HUDEP-2 (cell line): ENCODE measurements around the gene PPP4R4.

Experiments
- DNase-seq, 76 experiments: peaks; one replicate each; lab custom pipeline; 2025; ENCODE audit not compliant: unreplicated experiment in 76 of 76; lab: John Stamatoyannopoulos, UW

The PPP4R4 gene, protein sequence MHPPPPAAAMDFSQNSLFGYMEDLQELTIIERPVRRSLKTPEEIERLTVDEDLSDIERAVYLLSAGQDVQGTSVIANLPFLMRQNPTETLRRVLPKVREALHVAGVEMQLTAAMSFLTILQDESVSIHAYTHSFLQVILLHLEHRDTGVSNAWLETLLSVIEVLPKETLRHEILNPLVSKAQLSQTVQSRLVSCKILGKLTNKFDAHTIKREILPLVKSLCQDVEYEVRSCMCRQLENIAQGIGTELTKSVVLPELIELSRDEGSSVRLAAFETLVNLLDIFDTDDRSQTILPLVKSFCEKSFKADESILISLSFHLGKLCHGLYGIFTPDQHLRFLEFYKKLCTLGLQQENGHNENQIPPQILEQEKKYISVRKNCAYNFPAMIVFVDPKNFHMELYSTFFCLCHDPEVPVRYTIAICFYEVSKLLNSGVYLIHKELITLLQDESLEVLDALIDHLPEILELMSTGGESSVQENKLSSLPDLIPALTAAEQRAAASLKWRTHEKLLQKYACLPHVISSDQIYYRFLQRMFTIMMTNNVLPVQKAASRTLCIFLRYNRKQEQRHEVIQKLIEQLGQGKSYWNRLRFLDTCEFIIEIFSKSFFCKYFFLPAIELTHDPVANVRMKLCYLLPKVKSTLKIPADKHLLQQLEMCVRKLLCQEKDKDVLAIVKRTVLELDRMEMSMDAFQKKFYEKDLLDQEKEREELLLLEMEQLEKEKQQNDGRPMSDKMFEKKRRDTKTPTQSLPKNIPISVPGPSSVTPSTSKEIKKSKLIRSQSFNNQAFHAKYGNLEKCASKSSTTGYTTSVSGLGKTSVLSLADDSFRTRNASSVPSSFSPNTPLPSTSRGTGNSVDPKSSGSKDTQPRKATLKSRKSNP

DNA sequence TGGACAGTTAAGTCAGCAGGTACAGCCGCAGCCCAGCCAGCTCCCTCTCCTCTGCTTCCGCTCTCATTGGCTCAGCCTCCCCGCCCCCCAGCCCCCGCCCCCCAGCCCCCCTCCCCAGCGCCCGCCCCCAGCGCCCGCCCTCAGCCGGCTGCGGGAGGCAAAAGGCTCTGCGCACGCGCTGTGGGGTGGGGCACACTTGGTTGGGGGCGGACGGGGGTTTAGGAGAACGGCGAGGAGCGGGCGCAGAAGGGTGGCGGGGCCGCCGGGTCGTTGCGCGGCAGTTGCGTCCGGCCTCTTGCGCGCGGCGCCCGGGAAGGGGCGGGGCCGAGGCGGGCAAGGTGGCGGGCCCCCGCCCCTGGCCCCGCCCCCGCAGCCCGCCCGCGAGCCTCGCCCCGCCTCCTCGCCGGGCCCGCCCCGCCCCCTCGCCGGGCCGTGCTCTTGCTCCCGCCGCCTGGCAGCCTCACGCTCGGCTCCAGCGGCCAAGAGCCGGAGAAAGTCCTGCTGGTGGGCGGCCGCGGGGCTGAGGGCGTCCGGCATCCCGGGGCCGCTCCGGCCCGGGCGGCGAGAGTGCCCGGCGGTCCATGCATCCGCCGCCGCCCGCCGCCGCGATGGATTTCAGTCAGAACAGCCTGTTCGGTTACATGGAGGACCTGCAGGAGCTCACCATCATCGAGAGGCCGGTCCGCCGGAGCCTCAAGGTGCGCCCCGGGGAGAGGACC is at the start of gene PPP4R4:
Gene PPP4R4, plus strand, starts transcription at position 438 of the 719 bp plus-strand sequence. Its CDS starts 144 bp downstream, at position 582.
- peak in 68 of 76 experiments; percentile 4 to 75 (median 52) for DNase-seq

DNA sequence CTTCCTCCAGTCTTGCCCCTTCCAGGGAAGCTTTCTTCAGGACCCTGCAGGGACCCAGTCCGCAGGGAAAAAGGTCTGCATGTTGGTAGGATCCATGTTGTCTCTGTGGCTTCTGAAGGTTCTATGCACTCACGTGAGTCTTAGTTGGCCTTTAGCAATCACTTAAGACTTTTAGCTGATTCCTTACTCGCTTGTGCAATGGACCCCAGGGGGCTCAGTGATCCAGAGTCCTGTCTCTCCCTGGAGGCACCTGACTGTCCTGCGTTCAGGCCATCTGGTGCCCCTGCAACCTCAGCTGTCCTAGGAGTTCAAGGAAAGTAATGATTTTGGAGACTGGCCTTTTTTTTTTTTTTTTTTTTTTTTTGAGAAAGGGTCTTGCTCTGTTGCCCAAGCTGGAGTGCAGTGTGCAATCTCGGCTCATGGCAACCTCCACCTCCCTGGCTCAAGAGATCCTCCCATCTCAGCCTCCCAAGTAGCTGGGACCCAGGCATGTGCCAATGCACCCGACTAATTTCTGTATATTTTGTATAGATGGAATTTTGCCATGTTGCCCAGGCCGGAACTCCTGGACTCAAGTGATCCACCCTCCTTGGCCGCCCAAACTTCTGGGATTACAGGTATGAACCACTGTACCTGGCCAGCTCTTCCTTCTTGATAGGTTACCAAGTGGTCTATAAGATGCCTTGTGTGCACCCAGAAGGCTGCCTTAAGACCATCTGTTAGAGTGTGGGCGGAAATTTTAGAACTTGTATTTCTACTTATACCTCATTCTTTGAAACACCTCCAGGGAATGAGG is 49.3 kb upstream of the PPP4R4 start:
- DNase-seq = no peak

DNA sequence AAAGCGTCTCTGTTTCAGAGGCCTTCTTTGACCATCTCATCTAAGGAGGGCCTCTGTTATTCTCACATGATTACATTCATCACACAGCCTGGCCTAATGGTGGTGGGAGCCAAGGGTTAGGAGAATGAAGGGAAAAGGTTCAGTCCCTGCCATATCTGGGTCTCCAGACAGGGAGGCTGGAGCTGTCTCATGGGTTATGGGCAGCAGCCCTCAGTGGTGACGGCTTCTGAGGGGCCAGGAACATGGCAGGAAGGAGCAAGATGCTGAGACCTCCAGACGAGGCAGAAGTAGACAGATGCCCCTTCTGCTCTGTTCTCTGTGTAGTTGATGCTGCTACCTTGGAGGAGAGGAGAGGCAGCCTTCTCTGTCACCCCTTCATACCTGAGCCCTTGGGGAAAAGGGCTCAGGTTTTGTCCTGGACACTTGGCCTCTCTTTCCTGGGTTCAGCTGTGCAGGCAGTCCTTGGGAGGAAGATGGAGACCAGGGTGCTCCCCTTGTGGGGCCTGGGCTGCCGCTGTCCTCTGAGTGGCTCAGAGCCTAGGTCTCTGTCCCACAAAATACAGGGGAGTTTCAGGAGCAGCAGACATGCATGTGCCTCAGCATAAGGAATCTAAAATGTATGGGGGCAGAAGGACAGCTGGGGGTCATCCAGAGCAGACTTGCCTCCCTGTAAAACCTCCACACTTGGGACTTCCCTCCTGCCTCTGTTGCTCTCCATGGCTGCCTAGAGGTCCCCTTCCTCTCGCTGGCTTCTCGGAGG is 48.3 kb upstream of the PPP4R4 start:
- DNase-seq = no peak

DNA sequence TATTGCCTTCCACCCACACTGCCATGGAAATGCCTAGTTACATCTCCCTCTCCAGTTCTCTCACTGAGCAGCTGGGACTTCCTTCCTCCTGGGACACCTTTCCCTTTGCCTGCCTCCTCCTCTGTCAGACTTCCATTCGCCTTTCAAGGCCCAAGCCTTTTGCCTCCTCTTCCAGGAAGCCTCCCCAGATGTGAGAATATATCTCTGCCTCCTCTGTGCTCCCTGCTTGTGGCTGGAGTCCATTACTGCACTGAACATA is 47.8 kb upstream of the PPP4R4 start:
- no peak for DNase-seq

DNA sequence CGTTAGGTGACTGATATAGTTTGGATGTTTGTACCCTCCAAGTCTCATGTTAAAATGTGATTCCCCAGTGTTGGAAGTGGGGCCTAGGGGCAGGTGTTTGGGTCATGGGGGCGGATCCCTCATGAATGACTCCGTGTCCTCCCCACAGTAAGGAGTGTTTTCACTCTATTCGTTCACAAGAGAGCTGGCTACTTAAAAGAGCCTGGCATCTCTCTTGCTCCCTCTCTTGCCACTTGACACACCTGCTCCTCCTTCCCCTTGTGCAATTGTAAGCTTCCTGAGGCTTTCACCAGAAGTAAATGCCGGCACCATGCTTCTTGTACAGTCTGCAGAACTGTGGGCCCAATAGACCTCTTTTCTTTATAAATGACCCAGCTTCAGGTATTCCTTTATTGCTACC is 47.3 kb upstream of the PPP4R4 start:
- DNase-seq = no peak

DNA sequence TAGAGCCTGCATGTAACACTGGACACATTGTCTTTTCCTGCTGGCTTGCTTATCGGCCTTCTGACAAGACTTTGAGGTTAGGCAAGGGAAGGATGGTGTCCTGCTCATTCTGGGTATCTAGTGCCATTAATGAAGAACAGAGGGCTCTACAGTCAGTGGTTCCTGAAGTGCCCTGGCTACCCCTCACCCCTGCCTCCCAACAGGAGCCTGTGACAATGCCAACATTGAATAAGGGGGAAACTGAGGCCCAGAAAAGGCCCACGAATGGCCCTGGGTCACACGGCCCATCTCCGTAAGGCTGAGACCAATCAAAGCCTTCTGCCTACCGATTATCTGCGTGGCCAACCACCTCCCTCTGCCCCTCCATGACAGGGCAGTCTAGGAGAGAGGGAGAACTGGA is 46.8 kb upstream of the PPP4R4 start:
- DNase-seq = no peak

DNA sequence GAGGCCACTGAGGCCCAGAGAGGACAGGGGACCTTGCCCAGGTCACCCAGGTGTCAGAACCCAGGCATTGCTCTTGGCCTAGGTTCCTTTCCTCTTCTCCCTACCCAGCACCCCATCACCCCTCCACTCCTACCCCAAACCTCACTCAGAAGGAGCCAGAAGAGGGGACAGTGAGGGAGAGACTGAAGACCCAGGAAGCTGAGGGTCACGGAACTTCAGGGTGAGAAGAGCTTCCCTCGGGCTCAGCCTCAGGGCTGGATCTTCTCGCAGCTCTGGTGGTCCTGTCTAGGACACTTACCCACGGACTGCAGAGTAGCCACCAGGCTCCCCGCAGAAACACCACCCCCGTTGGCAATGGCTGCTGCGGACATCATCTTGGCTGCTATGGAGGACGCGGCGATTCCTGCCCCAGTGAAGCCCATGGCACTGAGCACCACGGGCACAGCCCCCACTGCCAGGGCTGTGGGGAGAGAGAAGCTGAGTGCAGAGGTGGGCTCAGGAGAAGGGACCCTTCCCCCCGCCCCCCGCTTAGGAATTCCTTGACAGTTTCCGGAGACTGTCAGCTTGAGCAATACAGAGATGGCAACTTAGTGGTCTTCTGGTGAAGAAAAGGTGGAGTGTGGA is 45.8 kb upstream of the PPP4R4 start:
- DNase-seq = no peak

DNA sequence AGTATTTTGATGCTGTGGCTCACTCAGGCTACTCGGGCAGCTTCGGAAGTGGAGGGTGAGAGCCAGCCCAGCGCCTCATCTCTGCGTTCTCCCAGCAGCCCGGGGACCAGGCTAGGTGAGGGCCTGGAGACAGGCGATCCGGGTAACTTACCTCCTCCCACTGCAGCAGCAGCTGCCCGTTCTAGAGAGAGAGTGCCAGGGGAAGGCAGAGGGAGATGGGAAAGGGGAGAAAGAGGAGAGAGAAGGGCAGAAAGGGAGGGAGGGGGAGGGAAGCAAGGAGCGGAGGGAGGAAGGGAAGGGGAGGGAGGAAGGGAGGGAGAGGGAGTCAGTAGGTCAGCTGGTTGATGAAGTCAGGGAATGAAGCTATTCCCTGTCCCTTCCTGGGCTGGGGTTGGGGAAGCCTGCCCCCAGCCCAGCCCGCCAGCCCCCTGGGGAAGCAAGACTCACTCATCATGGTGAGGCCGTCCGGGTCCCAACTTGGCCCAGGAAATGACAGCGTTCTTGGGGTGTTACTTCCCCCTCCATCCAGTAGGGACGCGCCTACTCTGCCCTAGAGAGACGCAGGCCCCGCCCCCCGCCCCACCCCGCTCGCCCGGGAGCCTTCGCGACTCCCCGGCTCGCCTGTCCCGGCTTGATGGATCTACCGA is 44.9 kb upstream of the PPP4R4 start, which contains the start of gene IFI27L2:
Gene IFI27L2, minus strand, starts transcription at position 494 of the 647 bp plus-strand sequence. Its CDS starts 40 bp downstream, at position 454.
- peak in 66 of 76 experiments; percentile 3 to 72 (median 46) for DNase-seq

DNA sequence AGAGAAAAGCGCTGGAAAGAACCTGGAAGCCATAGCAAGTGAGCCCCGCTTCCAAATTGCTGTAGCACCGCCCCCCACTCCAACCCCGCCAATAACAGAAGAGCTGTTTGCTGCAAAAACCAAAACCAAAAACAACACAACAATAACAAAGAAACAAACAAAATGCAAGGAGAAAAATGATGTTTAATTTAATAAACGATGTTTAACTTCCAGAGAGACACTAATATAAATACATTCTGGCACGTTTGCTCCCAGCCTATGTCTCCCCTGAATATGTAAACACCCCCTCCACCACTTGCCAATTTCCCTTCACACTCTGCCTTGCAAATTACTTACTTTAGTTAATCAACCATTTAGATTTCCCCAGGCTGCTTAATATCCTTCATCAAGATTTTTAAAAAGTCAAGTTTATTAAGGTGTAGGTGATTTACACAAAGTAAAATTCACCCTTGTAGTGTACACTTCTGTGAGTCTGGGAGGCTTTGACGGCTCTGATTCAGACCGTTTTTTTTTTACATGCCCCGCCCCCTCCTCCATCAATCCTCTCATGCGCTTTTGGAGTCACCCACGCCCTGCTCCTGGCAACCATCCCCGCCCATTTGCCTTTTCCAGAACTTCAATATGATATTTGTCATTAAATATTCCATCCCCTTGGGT is 44.2 kb upstream of the PPP4R4 start:
- DNase-seq = peak in 45 of 76 experiments; percentile 2 to 49 (median 21)

DNA sequence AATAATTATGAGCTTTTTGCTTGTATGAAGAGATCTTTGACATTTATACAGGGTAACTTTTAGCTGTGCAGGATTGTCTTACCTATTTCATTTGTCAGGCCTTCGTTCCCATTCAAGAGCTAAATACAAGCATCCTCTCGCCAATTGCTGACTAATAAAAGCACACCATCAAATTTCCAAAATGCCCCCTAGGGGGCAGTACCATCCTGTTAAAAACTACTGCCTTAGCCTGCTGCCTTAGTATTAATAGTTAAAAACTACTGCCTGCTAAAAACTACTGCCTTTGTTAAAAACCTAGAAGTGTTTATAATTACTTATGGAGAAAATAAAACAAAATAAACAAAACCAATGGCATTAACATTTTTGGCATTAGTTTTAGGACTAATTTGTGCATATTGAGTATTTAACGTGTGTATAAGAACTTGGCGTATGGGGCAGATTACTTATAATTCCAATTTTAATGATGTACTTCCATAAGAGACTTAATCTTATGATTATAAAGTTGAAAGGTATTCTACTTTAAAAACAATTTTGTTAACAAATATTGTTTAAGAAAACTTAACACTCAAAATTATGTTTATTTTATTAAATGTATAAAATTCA is 41.7 kb upstream of the PPP4R4 start:
- peak in 48 of 76 experiments; percentile 7 to 69 (median 34) for DNase-seq

DNA sequence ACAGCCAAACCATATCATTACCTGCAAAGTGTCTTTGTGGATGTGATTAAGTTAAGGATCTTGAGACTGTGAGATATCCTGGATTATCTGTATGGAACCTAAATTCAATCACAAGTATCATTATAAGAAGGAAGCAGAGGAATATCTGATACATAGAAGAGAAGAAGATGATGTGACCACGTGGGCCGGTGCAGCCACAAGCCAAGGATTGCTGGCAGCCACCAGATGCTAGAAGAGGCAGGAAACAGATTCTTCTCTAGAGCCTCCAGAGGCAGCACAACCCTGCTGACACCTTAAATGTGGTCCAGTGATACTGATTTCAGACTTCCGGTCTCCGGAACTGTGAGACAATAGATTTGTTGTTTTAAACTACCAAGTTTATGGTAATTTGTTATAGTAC is 38.6 kb upstream of the PPP4R4 start:
- no peak for DNase-seq

DNA sequence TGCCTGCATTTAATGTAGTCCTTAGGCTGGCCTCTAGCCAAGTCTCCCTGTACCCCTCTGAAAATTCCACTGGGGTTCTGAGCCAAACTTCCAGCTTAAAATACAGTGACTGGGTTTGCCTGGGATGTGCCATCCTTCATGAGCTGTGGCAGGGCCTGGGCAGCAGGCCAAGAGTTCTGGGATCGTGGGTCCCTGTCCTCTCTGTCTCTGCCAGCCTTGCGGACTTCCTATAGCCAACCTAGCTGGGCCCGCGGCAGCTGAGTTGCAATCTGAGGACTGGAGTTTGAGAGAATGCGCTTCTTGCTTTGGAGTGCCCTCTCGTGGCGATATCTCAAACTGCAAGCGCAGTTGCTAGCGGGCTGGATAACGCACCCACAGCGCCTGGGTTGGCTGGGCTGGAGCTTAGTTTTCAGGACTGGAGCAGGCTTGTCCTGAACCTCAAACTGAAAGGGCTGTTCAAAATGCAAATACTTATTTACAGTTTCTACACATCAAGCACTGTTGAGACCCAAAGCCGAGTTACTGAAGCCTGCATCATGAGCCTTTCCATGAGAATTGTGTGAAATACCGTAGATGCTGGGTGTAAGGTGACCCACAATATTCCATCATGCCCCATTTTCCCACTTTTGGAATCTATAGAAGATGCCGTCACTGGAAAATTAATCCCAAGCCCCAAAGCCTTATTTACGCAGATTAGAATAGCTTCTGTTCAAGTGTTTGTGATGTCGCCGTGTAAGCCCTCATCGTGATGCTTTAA is 37.4 kb upstream of the PPP4R4 start:
- DNase-seq = peak in 71 of 76 experiments; percentile 8 to 88 (median 67)

DNA sequence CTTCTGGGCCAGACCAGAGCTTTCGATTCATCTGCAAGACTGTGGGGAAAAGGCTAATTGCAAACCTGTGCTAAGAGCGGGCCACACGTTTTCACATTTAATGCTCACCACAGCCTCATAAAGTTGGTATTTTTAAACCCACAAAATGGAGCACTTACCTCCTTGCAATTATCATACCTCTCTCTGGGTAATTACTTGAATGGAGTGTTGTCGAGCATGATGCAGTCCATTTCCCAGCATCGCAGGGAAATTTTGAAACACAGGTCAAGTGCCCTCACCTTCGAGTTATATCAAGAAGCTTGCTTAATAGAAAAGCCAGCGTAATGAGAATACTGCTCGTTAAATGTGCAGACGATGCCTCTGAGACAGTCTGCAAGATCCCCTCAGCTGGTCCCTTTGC is 35.9 kb upstream of the PPP4R4 start:
- DNase-seq = no peak

DNA sequence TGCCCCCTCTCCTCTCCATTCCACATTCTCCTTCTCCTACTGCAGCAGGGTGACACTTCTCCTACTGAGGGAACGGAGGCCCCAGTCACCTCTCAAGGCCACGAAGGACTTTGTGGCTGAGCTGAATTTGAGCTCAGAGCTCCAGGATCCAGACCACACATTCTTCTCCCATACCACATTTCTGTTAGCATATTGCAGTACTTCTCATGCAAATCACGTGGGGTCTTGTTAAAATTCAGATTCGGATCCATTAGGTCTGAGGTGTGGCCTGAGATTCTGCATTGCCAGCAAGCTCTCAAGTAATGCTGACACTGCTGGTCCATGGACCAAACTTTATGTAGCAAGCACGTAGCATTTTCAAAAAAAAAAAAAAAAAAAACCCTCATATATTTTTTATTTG is 35.1 kb upstream of the PPP4R4 start:
- no peak for DNase-seq

DNA sequence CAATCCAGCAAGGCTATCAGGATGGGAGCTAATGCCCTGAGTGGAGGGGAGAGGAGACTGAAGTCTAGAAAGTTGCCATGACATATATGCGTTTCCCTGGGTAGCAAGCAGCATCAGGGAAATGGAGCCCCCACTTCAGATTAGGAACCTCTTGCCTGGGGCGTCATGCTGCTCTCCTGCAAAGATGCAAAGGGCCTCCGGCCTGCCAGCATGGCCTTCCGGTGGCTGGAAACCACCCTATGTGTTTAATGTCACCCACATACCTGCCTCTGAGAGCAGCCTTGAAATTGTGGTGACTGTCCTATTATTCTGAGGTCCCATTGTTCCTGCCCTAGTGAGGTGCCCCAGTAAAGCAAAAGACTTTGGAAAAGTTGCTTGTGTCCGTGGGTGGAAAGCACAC is 34.7 kb upstream of the PPP4R4 start:
- no peak for DNase-seq

DNA sequence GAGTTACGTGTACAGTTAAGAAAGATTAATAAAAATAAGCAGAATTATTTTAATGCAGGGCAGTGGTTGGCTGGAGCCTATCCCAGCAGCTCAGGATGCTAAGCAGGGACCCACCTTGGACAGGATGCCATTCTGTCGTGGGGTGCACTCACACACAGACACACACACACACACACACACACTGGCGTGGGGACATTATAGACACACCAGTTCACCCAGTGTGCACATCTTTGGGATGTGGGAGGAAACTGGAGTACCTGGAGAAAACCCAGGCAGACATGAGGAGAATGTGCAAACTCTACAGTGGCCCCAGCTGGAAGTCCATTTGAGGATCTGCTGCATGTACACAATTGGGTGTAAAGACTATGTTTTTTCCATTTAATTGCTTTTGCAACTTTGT is 31.9 kb upstream of the PPP4R4 start:
- DNase-seq = no peak

DNA sequence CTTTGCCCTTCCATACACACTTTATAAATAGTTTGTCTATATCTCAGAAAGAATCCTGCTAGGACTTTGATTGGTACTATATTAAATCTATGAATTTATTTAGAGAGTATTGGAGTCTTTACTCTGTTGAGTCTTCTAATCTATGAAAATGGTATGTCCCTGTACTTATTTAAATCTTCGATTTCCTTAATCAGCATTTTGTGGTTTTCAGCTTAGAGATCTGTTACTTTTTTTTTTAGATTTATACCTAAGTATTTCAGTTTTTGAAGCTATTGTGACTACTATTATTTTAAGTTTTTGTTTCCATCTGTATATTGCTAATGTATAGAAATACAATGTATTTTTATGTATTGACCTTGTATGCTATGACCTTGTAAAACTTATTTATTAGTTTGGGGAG is 31.3 kb upstream of the PPP4R4 start:
- DNase-seq = no peak
